ENCODE data around the gene SH3PXD2B.

- TF ChIP-seq GATA2 (IDR thresholded peaks at IDR 0.05; ENCODE audit: low read depth, low read length) (no peak), GATA3 (IDR thresholded peaks at IDR 0.05; ENCODE audit: low read depth, low read length) (no peak)
Observed at GRCh38 chr5:172424111-172424490, 30.2 kb downstream of the SH3PXD2B start.

All from SH-SY5Y (cell line).